ENCODE results near the gene NODAL. TPM values are rescaled to one million over a fixed set of nuclear protein-coding genes. Genes with fewer than 3 reads are reported as not detected.
A peak's percentile ranks its signal among the peaks of the same experiment; 100 is the strongest.
"Not testable (repeated sequence)": the region's sequence is repeated elsewhere in the genome, so short reads cannot be mapped to it uniquely, and the experiment has no call there.

Gene NODAL
- under 1 TPM in 2 of 4 donors, not detected in 2; 0.04 to 0.16 TPM for polyA plus RNA-seq
- long read RNA-seq, donor 1: 0 reads
- long read RNA-seq, donor 2: 0 reads
- long read RNA-seq, donor 3: 0 reads
- long read RNA-seq, donor 4: 0 reads
- long read RNA-seq, donor 5: 0 reads
- long read RNA-seq, donor 6: 0 reads
- long read RNA-seq, donor 7: 0 reads
- long read RNA-seq, donor 8: 0 reads
- long read RNA-seq, donor 9: 0 reads
- long read RNA-seq, donor 10: 0 reads

GRCh38 chr10:70441161-70441894, at the start of gene NODAL:
Gene NODAL (minus strand): TSS chr10:70441681. CDS start chr10:70441667, 14 bp downstream.
- WGBS, 3 donors: 3 to 17% (median 13%) methylated on average over 54 to 60 of the region's 60 CpGs
- peaks cover 3 to 50% (median 16%) of the 10 kb centered on the region in 3 donors for H3K27me3 ChIP-seq (ENCODE audit: control insufficient read depth in 3 of 3, insufficient read depth in 3 of 3, low read length in 3 of 3)
- DNase-seq (peak in 1 of 2 donors; percentile 35), FAIRE-seq (no peak)
- H3K4me3 ChIP-seq (ENCODE audit: low read depth in 1 of 3, low read length in 3 of 3): no peak within 1 kb of the TSS
- no peak within 1 kb of the TSS for H3K27ac ChIP-seq (ENCODE audit: low read depth in 1 of 3, low read length in 2 of 3)
- no peaks in the 10 kb centered on the region for H3K9me3 ChIP-seq (ENCODE audit: control insufficient read depth in 2 of 2, insufficient read depth in 1 of 2, low read depth in 1 of 2, low read length in 1 of 2)
- H3K4me1 ChIP-seq (ENCODE audit: control insufficient read depth in 3 of 3, insufficient read depth in 2 of 3, low read depth in 1 of 3, low read length in 2 of 3): peaks cover 0 to 32% (median 2%) of the 10 kb centered on the region in 3 donors
- H3K36me3 ChIP-seq (ENCODE audit: control insufficient read depth in 3 of 3, insufficient read depth in 2 of 3, low read depth in 1 of 3, low read length in 3 of 3): no peaks in the 10 kb centered on the region

GRCh38 chr10:70490142-70490541, 48.7 kb upstream of the NODAL start:
- no peaks in the 10 kb centered on the region for H3K9me3 ChIP-seq (ENCODE audit: control insufficient read depth in 2 of 2, insufficient read depth in 1 of 2, low read depth in 1 of 2, low read length in 1 of 2)
- H3K4me3 ChIP-seq (ENCODE audit: low read depth in 1 of 3, low read length in 3 of 3): no peak overlapping the region
- no peaks in the 10 kb centered on the region for H3K27me3 ChIP-seq (ENCODE audit: control insufficient read depth in 3 of 3, insufficient read depth in 3 of 3, low read length in 3 of 3)
- FAIRE-seq (no peak), DNase-seq (no peak)
- no peak overlapping the region for H3K27ac ChIP-seq (ENCODE audit: low read depth in 1 of 3, low read length in 2 of 3)
- H3K4me1 ChIP-seq (ENCODE audit: control insufficient read depth in 3 of 3, insufficient read depth in 2 of 3, low read depth in 1 of 3, low read length in 2 of 3): no peaks in the 10 kb centered on the region
- peaks cover 0 to 5% (median 0%) of the 10 kb centered on the region in 3 donors for H3K36me3 ChIP-seq (ENCODE audit: control insufficient read depth in 3 of 3, insufficient read depth in 2 of 3, low read depth in 1 of 3, low read length in 3 of 3)
- 75 to 91% (median 80%) methylated on average over 4 of the region's 4 CpGs for whole genome bisulfite sequencing, 3 donors

- FAIRE-seq: no peak
- no peak overlapping the region for H3K4me3 ChIP-seq (ENCODE audit: low read depth in 1 of 3, low read length in 3 of 3)
- H3K27ac ChIP-seq (ENCODE audit: low read depth in 1 of 3, low read length in 2 of 3): no peak overlapping the region
- no peaks in the 10 kb centered on the region for H3K27me3 ChIP-seq (ENCODE audit: control insufficient read depth in 3 of 3, insufficient read depth in 3 of 3, low read length in 3 of 3)
- H3K9me3 ChIP-seq (ENCODE audit: control insufficient read depth in 2 of 2, insufficient read depth in 1 of 2, low read depth in 1 of 2, low read length in 1 of 2): no peaks in the 10 kb centered on the region
- no peak for DNase-seq
- WGBS, 3 donors: 49 to 76% (median 58%) methylated on average over 3 of the region's 3 CpGs
- peaks cover 0 to 5% (median 0%) of the 10 kb centered on the region in 3 donors for H3K4me1 ChIP-seq (ENCODE audit: control insufficient read depth in 3 of 3, insufficient read depth in 2 of 3, low read depth in 1 of 3, low read length in 2 of 3)
- H3K36me3 ChIP-seq (ENCODE audit: control insufficient read depth in 3 of 3, insufficient read depth in 2 of 3, low read depth in 1 of 3, low read length in 3 of 3): peaks cover 0 to 7% (median 0%) of the 10 kb centered on the region in 3 donors
Measured at GRCh38 chr10:70487824-70488223, 46.3 kb upstream of the NODAL start.

- not testable (repeated sequence) for H3K9me3 ChIP-seq (ENCODE audit: control insufficient read depth in 2 of 2, insufficient read depth in 1 of 2, low read depth in 1 of 2, low read length in 1 of 2); H3K27ac ChIP-seq (ENCODE audit: low read depth in 1 of 3, low read length in 2 of 3); DNase-seq; FAIRE-seq; H3K4me3 ChIP-seq (ENCODE audit: low read depth in 1 of 3, low read length in 3 of 3); H3K36me3 ChIP-seq (ENCODE audit: control insufficient read depth in 3 of 3, insufficient read depth in 2 of 3, low read depth in 1 of 3, low read length in 3 of 3)
- H3K4me1 ChIP-seq (ENCODE audit: control insufficient read depth in 3 of 3, insufficient read depth in 2 of 3, low read depth in 1 of 3, low read length in 2 of 3): peaks cover 0 to 22% (median 0%) of the 10 kb centered on the region in 3 donors
- 85 to 90% (median 88%) methylated on average over 6 of the region's 6 CpGs for WGBS, 3 donors
- peaks cover 0 to 13% (median 3%) of the 10 kb centered on the region in 3 donors for H3K27me3 ChIP-seq (ENCODE audit: control insufficient read depth in 3 of 3, insufficient read depth in 3 of 3, low read length in 3 of 3)
Measured at GRCh38 chr10:70483872-70484271, 42.4 kb upstream of the NODAL start.

- Histone ChIP-seq H3K27me3 (ENCODE audit: control insufficient read depth in 3 of 3, insufficient read depth in 3 of 3, low read length in 3 of 3) (peaks cover 0 to 14% (median 6%) of the 10 kb centered on the region in 3 donors), H3K36me3 (ENCODE audit: control insufficient read depth in 3 of 3, insufficient read depth in 2 of 3, low read depth in 1 of 3, low read length in 3 of 3) (peaks cover 0 to 7% (median 0%) of the 10 kb centered on the region in 3 donors), H3K4me1 (ENCODE audit: control insufficient read depth in 3 of 3, insufficient read depth in 2 of 3, low read depth in 1 of 3, low read length in 2 of 3) (peaks cover 0 to 23% (median 0%) of the 10 kb centered on the region in 3 donors), H3K27ac (ENCODE audit: low read depth in 1 of 3, low read length in 2 of 3) (peak overlapping the region in 1 of 3 donors; percentile 13), H3K4me3 (ENCODE audit: low read depth in 1 of 3, low read length in 3 of 3) (no peak overlapping the region), H3K9me3 (ENCODE audit: control insufficient read depth in 2 of 2, insufficient read depth in 1 of 2, low read depth in 1 of 2, low read length in 1 of 2) (no peaks in the 10 kb centered on the region)
- FAIRE-seq: no peak
- DNase-seq: no peak
- WGBS, 3 donors: 63 to 72% (median 66%) methylated on average over 8 of the region's 8 CpGs
Measured at GRCh38 chr10:70482982-70483760, 41.7 kb upstream of the NODAL start.

GRCh38 chr10:70481831-70482530, 40.5 kb upstream of the NODAL start:
- WGBS, 3 donors: 57 to 85% (median 80%) methylated on average over 6 to 7 of the region's 7 CpGs
- Histone ChIP-seq H3K4me3 (ENCODE audit: low read depth in 1 of 3, low read length in 3 of 3) (no peak overlapping the region), H3K36me3 (ENCODE audit: control insufficient read depth in 3 of 3, insufficient read depth in 2 of 3, low read depth in 1 of 3, low read length in 3 of 3) (peaks cover 0 to 7% (median 0%) of the 10 kb centered on the region in 3 donors), H3K27ac (ENCODE audit: low read depth in 1 of 3, low read length in 2 of 3) (peak overlapping the region in 2 of 3 donors; percentile 53 to 69), H3K4me1 (ENCODE audit: control insufficient read depth in 3 of 3, insufficient read depth in 2 of 3, low read depth in 1 of 3, low read length in 2 of 3) (peaks cover 0 to 23% (median 0%) of the 10 kb centered on the region in 3 donors), H3K9me3 (ENCODE audit: control insufficient read depth in 2 of 2, insufficient read depth in 1 of 2, low read depth in 1 of 2, low read length in 1 of 2) (no peaks in the 10 kb centered on the region), H3K27me3 (ENCODE audit: control insufficient read depth in 3 of 3, insufficient read depth in 3 of 3, low read length in 3 of 3) (peaks cover 0 to 22% (median 6%) of the 10 kb centered on the region in 3 donors)
- FAIRE-seq: no peak
- no peak for DNase-seq

GRCh38 chr10:70481105-70481504, 39.6 kb upstream of the NODAL start:
- peaks cover 0 to 5% (median 0%) of the 10 kb centered on the region in 3 donors for H3K36me3 ChIP-seq (ENCODE audit: control insufficient read depth in 3 of 3, insufficient read depth in 2 of 3, low read depth in 1 of 3, low read length in 3 of 3)
- FAIRE-seq (no peak), DNase-seq (no peak)
- H3K4me1 ChIP-seq (ENCODE audit: control insufficient read depth in 3 of 3, insufficient read depth in 2 of 3, low read depth in 1 of 3, low read length in 2 of 3): peaks cover 0 to 23% (median 0%) of the 10 kb centered on the region in 3 donors
- 65 to 84% (median 76%) methylated on average over 8 to 9 of the region's 9 CpGs for WGBS, 3 donors
- H3K27me3 ChIP-seq (ENCODE audit: control insufficient read depth in 3 of 3, insufficient read depth in 3 of 3, low read length in 3 of 3): peaks cover 0 to 28% (median 6%) of the 10 kb centered on the region in 3 donors
- peak overlapping the region in 1 of 3 donors; percentile 8 for H3K27ac ChIP-seq (ENCODE audit: low read depth in 1 of 3, low read length in 2 of 3)
- H3K4me3 ChIP-seq (ENCODE audit: low read depth in 1 of 3, low read length in 3 of 3): no peak overlapping the region
- no peaks in the 10 kb centered on the region for H3K9me3 ChIP-seq (ENCODE audit: control insufficient read depth in 2 of 2, insufficient read depth in 1 of 2, low read depth in 1 of 2, low read length in 1 of 2)
